ENCODE measurements around the gene PCP2.

The PCP2 gene

GRCh38 chr19:7618771-7619510 is 14.6 kb downstream of the PCP2 start:
- no peak for DNase-seq

DNA sequence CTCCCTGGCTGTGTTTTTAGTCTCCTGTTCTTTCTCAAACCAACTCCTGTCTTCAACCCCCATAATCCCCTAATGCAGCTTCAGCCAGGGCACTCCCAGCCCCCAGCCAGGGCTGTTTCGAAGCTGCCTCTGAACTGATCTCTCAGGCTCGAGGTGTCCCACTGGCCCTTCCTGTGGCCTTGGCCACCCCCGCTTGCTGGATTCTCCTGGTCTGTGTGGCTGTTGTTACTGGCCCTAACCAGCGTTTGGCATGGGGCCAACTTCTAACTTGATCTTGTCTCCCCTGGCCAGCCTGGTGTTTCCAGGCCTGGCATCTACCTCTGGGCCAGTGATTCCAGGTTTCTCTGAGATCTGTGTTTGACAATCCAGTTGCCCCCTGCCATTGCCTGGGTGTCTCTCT is 15.2 kb downstream of the PCP2 start:
- no peak for DNase-seq

DNA sequence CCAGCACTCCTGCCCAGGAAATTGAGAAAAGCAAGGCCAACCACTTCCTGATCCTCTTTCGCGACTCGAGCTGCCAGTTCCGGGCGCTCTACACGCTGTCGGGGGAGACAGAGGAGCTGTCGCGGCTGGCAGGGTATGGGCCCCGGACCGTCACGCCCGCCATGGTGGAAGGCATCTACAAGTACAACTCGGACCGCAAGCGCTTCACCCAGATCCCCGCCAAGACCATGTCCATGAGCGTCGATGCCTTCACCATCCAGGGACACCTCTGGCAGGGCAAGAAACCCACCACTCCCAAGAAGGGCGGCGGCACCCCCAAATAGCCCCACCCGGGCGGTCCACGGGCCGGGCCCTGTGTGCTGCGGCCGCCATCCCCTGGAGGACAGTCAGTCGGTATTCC is 15.8 kb downstream of the PCP2 start:
- no peak for DNase-seq

DNA sequence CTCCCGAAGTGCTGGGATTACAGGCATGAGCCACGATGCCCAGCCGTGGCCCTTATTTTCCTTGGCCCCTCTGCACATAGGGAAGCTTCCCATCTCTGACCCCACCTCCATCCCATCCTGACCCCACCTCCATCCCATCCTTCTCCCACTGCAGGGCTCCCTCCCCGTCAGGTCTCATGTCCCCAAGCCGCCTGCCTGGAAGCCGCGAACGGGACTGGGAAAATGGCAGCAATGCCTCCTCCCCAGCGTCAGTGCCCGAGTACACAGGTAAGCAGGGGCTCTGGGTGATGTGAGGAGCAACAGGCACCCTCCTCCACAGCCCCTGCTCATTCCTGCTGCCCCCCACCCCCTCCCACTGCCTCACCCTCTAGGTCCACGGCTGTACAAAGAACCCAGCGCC is 16.3 kb downstream of the PCP2 start:
- no peak for DNase-seq

- no peak for DNase-seq
Observed at GRCh38 chr19:7614859-7615741, 18.4 kb downstream of the PCP2 start.

DNA sequence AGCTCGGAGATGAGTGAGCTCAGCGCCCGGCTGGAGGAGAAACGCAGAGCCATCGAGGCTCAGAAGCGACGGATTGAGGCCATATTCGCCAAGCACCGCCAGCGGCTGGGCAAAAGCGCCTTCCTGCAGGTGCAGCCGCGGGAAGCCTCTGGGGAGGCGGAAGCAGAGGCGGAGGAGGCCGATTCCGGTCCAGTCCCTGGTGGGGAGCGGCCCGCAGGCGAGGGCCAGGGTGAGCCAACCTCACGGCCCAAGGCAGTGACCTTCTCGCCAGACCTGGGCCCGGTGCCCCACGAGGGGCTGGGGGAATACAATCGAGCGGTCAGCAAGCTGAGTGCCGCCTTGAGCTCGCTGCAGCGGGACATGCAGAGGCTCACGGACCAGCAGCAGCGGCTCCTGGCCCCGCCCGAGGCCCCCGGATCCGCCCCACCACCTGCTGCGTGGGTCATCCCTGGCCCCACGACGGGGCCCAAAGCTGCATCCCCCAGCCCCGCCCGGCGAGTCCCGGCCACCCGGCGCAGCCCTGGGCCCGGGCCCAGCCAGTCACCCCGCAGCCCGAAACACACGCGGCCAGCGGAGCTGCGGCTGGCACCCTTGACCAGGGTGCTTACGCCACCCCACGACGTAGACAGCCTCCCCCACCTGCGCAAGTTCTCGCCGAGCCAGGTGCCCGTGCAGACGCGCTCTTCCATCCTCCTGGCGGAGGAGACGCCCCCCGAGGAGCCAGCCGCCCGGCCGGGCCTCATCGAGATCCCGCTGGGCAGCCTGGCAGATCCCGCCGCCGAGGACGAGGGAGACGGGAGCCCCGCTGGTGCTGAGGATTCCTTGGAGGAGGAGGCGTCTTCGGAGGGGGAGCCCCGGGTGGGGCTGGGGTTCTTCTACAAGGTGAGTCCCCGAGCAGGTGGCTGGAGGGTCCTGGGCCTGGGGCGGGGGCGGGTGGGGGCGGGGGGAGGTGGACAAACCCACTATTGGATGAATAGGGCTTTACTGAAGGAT is 20.9 kb downstream of the PCP2 start:
- DNase-seq = no peak

- DNase-seq = no peak
Observed at GRCh38 chr19:7611541-7612279, 21.8 kb downstream of the PCP2 start.

GRCh38 chr19:7610491-7611240 is 22.9 kb downstream of the PCP2 start:
- no peak for DNase-seq

DNA sequence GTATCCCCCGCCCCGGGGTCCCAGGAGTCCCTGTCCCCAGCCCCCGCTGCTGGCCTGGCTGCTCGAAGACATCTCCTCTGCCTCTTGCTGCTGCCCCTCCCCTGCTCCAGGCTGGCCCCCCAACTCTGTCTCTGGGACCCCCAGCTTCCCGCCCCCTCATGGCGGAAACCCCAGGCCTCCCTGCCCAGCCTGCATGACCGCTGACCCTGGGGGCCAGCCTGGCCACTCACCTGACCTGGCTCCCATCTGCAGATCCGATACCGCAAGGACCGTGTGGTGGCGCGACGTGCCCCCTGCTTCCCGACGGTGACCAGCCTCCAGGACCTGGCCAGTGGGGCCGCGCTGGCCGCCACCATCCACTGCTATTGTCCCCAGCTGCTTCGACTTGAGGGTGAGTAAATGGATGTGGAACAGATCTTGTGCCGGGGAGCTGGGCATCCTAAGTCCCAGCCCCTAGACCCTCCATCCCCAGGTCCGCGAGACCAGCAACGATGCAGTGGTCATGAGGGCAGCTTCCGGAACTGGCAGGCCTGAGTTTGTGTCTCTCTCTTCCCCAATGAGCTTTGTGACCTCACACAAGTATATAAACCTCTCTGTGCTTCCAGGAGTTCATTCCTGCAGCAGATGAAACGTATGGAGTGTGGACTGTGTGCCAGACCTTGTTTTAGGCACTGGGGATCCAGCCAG is 25.5 kb downstream of the PCP2 start:
- no peak for DNase-seq

- no peak for DNase-seq
Observed at GRCh38 chr19:7607212-7607873, 26.2 kb downstream of the PCP2 start.

DNA sequence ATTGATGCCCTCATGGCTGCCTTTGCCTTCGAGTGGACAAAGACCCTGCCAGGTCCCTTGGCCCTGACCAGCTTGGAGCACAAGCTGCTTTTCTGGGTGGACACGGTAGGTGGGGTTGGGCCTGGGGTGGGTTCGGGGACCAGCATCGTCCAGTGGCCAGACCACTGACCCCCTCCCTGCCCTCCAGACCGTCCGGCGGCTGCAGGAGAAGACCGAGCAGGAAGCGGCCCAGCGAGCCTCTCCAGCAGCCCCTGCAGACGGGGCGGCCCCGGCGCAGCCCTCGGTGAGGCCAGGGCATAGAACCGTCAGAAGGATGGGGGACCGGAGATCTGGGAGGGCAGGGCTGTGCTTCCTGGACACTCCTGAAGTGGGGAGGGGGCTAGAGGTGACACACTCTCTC is 27.2 kb downstream of the PCP2 start:
- no peak for DNase-seq

GRCh38 chr19:7605490-7606222 is 27.9 kb downstream of the PCP2 start:
- peak; percentile 35 for DNase-seq

DNA sequence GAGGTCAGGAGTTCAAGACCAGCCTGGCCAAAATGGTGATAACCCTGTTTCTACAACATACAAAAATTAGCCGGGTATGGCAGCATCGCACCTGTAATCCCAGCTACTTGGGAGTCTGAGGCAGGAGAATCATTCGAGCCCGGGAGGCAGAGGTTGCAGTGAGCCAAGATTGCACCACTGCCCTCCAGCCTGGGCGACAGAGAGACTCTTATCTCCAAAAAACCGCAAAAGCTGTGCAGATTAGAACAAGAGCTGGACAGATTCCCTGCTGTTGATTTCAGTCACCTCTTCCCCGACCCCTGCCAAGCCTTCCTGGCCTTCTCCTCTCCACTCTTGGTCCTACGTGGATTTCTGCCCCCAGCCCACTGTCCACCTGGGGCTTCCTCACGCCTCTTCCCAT is 29.6 kb downstream of the PCP2 start:
- no peak for DNase-seq

GRCh38 chr19:7602935-7603497 is 30.5 kb downstream of the PCP2 start:
- no peak for DNase-seq

GRCh38 chr19:7602240-7602934 is 31.1 kb downstream of the PCP2 start:
- no peak for DNase-seq

DNA sequence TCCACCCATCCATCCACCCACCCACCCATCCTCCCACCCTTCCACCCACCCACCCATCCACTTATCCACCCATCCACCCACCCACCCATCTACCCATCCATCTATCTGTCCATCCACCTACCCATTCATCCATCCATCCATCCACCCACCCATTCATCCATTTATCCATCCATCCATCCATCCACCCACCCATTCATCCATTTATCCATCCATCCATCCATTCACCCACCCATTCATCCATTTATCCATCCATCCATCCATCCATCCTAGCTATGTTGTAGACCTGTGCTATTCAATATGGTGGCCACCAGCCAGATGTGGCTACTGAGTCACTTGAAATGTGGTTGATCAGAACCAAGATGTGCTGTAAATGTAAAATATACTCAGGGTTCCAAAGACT is 32.8 kb downstream of the PCP2 start:
- DNase-seq = no peak

DNA sequence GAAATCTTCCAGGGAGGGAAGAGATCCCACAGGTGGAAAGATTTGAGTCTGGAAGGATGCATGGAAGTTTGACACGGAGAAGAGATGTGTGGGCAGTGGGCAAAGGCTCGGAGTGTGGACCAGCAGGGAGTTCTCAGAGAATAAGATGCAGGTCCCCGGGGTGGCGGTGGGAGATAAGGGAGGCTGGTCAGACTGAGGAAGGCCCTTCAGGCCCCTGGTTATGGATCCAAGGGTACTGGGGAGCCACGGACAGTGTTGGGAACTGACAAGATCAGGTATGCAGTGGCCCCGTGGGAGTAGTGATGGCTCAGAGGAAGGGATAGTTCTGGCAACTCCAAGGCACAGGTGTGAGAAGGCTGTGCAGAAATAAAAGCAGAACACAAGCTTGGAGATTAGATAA is 35.3 kb downstream of the PCP2 start:
- DNase-seq = no peak

GRCh38 chr19:7597689-7598088 is 35.8 kb downstream of the PCP2 start:
- no peak for DNase-seq

Data from suppressor macrophage treated with lipopolysaccharide for 4 hours (primary cell).